NOMO-1 (cell line): ENCODE results near the gene RASAL3.
A peak's percentile ranks its signal among the peaks of the same experiment; 100 is the strongest.
"Not testable (repeated sequence)": the region's sequence is repeated elsewhere in the genome, so short reads cannot be mapped to it uniquely, and the experiment has no call there.

Experiments used
- DNase-seq, 2 experiments: peaks; one replicate each; lab custom pipeline; 2025; ENCODE audit not compliant: unreplicated experiment in 2 of 2; lab: John Stamatoyannopoulos, UW

Gene RASAL3

DNA sequence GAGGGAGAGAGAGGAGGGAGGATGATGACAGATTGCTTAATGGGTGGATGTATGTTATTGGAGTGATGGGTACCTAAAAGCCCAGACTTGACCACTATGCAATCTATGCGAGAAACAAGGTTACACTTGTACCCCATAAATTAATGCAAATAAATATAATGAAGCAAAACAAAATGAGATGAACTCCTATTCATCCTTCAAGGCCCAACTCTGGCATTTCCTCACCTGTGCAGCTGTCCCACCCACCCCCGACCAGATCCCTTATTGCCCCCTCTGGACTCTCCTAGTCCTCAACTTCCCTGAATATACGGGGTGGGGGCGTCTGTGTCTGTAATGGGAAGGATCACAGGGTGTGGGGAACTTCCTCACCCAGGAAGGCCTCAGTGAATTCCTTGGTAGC lies 10.8 kb upstream of the RASAL3 start:
- DNase-seq: no peak

DNA sequence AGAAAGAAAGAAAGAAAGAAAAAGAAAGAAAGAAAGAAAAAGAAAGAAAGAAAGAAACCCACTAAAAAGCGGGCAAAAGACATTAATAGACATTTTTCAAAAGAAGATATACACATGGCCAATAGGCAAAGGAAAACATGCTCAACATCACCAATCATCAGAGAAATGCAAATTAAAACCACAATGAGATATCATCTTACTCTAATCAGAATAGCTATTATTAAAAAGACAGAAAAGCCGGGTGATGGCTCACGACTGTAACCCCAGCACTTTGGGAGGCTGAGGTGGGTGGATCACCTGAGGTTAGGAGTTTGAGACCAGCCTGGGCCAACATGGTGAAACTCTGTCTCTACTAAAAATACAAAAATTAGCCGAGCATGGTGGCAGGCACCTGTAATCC lies 9.5 kb upstream of the RASAL3 start:
- DNase-seq: not testable (repeated sequence)

DNA sequence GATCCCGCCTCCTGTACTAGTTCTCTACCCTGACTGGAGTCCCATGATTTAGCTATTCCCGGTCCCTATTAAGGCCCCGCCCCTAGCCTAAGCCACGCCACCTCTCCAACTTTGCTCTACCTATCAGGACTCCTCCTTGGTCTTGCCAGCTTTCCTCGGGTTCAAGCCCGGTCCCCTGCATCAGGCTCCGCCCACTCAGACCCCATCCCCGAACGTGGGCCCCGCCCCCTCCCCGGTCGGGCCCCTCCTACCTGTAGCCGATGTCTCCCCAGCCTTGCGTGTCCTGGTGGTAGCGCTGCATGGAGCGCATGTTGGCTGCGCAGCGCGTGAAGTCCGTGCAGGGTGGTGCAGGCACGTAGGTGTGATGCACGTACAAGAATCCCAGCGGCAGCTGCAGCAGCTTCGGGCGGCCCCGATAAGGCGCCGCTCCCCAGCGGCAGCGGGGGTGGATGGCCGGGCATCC lies 7.3 kb upstream of the RASAL3 start:
- DNase-seq: no peak

DNA sequence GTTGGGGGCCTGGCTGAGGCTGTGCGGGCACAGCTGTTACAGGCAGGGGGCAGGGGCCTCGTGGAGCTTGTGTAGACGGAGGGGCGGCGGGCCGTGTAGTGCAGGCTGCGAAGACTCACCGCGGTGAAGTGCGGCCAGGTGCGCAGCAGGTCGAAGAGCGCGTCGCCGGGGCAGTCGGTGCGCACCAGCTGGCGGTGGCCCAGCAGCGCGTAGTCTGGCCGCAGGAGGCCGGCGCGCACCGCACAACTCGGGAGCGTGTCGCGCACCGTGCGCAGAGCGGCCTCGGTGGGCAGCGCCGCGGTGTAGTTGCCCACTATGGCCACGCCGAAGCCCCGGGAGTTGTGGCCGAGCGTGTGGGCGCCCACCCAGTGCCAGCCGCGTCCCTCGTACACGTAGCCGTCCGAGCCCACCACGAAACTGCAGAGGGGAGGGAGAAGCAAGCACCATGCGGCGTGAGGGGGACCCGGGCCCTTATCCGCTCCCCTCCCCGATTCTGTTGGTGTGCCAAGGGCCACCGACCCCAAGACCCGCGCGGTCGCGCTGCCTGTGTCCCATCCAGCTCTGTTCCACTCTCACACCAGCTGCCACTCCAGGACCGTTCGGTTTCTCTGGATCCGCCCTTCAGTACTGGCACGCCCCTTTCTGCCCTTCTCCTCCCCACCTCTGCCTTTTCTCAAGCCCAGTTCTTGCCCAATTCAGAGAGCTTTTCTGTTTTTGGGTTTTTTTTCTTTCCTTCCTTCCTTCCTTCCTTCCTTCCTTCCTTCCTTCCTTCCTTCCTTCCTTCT lies 5.4 kb upstream of the RASAL3 start:
- DNase-seq: peak; percentile 19 to 30

DNA sequence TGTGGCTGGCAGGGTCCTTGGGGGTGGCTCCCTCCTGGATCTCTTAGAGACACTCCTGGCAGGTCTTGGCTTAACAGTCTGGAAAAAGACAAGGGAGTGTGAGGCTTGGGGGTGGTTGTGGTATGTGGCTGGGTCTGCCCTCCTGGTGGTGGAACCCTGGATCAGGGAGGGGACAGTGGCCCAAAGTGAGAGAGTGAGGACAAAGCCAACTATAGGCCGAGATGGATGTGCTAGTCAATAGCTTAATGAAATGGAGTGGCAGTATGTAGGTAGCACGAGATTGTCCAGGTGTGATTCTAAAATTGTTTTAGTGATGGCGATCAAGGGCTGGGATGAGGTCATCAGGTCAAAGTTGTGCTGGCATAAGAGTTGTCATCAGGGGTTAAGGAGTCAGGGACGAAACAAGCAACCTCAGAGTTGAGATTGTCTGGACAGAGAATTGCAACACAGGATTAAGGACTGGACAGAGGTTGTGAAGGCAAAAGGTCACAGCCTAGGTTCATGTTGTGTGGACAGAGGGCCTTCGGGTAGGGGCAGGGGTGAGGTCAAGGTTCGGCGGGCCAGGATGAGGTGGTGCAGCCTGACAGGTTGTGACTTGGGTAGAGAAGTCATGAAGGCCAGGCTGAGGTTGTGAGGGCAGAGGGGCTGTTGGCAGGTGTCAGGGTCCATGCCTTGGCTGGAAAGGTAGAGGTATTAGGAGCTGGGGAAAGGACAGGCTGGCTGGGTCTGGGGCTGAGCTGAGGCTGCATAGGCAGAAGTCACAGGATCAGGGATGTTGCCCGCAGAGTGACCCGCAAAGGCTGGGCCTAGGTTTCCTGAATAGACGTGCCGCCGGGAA lies 4.5 kb upstream of the RASAL3 start:
- no peak for DNase-seq

DNA sequence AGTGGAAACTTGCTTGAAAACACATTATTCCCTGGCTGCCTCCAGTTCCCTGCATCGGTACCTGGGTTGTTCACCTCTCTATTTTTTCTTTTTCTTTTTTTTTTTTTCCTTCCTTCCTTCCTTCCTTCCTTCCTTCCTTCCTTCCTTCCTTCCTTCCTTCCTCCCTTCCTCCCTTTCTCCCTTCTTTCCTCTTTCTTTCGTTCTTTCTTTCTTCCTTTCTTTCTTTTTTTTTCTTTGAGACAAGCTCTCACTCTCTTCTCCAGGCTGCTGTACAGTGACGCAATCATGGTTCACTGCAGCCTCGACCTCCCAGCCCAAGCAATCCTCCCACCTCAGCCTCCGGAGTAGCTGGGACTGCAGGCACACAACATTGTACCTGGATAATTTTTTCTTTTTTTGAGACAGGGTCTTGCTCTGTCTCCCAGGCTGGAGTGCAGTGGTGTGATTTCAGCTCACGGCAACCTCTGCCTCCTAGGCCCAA lies 3.4 kb upstream of the RASAL3 start:
- no peak for DNase-seq

DNA sequence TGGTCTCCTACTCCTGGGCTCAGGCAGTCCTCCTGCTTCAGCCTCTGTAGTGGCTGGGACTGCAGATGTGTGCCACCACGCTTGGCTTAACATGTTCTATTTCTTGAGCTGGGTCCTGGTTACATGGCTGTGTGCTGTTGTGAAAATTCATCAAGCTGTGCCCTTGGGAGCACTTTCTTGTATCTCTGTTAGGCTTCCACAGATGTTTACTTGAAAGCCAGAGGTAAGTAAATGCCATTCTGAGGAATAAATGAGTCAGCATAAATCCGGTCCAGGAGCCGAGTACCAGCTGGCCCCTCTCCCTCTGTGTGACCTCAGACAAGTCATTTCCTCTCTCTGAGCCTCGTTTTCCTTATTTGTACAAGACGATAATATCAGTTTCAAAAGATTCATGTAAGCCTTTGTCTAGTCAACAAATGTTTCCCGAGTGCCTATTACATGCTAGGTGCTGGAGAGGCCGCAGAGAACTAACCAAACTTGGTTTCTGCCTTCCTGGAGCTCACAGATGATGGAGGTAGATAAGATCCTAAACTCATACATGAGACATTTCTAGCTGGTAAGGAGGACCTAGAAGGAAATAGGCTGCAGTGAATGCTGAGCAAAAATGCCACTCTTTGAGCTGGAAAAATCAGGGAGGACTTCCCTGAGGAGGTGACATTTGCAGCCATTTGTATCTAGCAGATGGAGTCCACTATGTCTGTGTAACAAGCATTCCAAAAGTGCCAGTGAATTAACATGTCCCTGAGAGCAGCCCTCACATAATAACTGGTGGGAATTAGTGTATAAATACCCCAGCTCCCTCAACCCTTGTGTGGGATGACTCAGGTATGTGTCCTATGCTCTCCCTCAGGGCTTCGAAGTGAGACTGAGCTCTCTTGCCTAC lies 2.7 kb upstream of the RASAL3 start:
- peak in 1 of 2 experiments; percentile 11 for DNase-seq

DNA sequence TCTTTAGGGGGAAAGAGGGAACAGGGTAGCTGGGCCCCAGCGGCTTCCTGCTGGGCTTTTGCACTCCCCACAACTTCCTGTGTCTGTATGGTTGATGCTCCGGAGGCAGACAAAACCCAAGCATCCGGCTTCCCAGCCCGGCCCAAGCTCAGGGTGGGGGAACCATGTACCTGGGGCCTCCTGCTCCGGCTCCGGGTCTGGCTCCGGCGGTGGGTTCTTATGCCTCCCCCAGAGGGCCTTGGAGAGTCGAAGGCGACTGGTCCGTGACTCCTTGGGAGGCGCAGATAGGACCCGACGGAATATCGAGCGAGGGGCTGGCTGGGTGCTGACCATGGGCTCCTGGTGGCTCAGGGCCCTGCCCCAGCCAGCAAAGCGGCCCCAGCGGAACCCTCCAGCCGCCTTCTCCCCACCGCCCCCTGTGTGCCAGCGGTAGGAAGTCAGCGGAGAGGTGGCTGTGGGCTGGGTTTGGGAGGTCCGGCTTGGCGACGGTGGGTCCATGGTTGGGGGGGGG lies 428 bp downstream of the RASAL3 start:
- DNase-seq: peak; percentile 65 to 85

DNA sequence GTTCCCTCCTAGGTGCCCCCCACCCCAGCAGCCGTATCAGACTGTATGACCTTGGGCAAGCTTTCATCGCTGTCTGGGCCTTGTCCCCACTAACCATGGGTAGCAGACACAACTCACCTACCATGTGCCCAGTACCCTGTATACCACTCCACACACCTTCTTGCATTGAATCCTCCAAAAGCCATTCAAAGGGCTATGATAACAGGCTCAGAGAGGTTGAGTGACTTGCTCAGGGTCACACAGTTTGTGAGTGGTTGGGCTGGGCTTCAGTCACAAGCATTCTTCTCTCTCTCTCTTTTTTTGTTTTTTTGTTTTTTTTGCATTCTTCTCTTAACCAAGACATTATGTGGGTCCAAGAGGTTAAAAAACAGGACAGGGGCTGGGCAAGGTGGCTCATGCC lies 2.6 kb downstream of the RASAL3 start:
- DNase-seq: no peak

DNA sequence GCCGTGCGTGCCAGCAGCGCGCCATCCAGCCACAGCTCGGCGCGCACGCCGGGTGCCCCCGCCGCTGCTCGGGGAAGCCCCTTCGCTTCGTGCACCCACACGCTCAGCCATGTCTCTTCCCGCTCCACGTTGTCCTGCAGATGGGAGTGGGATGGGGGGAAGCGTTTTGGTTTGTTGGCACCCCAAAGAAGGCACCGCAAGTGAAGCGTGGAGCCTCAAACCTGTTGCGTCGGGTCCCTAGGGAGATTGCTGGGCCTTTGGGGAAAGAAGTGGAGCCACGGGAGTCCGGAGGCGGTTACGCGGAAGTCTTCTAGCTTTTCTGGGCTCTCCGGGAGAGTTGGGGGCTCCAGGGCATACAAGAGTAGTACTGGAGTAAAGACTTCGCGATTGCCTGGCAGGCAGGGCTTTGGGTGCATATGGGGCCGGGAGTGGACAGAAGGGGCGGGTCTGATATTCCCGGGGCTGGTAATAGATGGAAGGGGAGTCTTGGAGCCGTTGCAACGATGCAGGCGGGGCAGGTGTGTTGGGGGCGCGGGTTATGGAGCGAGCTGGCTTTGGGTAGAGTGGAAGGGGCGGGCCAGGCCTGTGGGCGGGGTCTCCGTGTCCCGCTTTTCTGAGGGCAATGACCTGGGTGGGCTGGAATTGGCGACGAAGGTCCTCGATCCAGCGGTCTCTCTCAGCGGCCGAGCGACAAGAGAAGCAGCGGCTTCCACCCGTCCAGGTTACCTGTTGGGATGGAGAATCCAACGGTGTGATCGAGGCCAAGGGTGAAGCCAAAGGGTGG lies 6.5 kb downstream of the RASAL3 start:
- no peak for DNase-seq

DNA sequence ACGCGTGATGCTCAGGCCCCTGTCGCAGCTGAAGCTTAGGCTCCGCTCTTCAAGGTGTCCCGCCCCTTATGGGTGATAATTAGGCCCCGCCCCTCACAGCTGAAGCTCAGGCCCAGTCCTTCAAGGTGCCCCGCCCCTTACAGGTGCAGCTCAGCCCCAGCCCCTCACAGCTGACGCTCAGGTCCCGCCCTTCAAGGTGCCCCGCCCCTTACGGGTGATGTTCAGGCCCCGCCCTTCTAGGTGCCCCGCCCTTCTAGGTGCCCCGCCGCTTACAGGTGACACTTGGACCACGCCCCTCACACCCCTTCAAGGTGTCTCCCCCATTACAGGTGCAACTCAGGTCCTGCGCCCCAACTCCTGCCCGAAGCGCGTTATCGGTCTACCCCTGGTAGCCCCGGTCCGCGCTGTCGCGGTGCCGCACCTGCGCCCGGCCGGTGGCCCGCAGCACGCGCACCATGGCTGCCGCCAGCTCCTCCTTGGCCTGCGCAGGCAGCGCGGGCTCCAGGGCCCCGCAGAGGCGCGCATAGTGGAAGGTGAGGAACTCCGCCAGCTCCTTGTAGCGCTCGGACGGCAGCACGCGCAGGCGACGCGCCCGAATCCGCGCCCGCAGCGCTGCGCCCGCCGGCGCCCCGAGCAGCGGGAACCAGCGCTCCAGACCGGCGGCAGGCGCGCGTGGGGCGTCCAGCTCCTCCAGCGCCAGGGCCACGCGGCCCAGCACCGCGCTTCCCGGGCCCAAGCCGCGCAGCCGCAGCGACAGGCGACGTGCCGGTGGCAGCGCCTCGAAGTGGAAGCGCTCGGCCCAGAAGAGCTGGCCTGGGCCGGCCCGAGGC lies 7.3 kb downstream of the RASAL3 start:
- DNase-seq: no peak

DNA sequence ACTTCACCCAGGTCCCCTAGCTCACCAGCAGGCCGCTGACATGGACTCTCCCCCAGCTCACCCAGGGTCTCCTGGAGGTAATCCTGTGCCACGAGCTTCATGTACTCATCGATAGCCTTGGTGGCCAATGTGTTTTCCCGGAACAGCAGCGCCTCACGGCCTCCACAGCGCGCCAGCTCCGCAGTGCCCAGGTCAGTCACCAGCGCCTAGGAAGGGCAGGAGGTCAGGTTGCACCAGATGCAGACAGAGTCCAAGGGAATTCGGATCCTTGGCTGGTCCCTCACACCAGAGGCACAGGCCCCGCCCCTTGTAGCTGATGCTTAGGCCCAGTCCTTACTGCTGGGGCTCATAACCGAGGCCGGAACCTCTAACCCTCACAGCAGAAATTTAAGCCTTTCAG lies 7.9 kb downstream of the RASAL3 start:
- DNase-seq: no peak

DNA sequence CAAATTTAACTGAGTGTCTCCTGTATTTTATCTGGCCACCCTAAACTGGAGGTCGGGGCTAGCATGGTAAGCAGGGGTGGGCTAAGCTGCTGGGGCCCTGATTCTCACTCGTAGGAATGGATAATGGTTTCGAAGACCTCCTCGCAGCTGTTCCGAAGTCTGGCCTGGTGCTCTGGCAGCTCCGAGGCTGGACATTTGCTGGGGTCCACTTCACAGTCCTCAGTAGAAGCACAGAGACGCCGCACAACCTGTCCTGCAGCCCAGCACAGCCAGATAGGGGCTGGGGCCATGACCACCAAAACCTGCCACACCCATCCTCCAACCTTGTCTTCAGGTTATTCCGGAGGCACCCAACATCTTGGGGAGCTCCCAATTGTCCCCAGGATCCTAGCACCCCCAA lies 8.3 kb downstream of the RASAL3 start:
- no peak for DNase-seq

DNA sequence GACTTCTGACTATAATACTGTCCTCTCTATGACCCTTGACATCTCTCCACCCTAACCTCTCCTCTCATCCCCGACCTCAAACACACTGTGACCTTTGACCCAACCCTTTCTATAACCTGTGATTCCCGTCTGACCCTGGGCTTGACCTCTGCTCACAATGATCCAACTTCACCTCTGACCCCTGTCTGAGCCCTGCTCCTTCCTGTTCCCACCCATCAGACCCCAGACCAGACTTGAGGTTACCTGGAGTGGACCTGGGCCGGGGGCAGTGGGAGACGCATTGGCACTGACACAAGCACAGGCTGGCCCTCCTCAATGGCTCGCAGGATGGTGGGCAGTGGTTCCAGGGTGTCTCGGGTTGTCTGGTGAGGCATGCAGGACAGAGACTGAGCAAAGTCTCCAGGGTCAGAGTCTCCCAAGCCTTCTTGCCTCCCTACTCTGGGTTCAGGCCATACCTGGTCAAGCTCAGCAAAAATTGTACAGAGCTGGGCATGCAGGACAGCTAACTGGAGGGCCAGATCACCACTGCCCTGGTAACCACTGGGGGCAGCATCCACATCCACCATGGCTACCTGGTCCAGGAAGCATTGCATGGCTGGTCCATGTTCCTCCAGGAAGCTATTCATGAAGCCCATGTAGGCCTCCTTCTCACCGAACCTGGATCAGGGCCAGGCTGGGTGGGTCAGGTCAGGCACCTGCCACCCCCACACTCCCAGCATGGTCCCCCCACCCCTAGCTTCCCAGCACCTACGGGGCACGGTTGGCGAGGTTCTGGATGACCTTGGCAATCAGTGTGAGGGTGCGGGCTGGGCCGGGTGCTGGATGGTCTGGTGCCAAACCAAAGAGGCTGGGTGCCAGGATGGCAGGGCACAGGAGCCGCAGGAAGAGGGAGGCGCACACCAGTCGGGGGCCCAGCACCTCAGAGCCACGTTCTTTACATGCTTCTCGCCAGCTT lies 10.2 kb downstream of the RASAL3 start:
- DNase-seq: no peak

DNA sequence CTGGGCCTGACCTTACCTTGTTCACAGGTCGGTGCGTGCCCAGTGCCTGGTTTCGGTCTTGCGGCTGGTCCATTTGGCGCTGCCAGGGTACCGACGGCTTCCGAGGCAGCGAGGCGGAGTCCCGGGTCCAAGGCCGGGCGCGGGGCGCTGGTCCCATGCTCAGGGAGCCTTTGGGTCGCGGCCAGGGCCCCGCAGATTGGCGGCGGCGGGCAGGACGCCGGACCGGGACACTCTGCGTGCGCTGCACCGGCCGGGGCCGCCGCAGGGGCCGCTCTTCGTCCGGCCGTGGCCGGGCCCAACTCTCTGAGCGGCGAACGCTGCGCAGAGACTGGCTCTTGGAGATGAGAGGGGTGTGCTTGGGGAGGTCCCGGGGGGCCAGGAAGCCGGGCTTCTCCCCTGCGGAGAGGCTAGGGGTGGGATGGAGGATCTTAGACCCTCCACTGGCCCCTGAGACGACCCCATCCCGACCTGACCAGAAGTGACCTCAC lies 11.2 kb downstream of the RASAL3 start:
- DNase-seq: no peak

DNA sequence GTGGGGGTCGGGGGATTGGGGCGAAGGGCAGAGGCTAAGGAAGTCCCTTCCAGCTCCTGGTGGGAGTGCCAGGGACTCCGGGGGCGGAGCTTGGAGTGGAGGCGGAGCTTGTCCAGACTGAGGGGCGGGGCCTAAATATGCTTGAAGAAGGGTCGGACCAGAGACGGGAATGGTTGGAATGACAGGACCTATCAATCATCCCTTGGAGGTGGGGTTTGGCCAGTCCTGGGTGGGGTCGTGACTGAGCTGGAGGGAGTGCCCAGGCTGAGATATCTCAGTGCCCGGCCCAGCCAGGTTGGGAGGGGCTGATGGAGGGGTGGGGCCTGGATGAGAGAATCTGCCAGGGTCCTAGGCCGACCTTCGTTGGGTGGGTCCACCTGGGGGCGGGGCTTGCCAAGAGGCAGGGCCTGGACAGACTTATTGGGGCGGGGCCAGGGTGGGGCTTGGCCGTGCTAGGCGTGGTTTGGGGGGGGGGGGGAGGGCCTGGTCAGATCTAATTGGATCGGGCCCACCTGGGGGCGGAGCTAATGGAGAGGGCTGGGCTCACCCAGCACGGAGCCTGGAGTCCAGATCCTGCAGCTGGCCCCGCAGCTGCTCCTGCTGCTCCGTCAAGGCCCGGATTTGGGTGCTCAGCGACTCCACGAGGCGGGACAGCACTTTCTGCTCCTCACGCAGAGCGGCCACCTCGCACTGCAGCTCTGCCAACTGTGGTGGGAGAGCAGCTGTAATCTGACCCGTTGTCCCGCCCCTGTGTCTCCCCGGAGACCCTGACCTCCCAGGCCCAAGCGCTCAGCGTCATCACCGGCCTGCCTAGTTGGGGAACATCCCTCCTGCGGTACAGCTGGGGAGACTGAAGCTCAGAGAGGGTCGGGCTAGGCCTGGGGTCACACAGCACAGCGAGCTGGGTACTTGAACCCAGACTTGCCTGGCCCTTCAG lies 12.0 kb downstream of the RASAL3 start:
- DNase-seq: no peak

DNA sequence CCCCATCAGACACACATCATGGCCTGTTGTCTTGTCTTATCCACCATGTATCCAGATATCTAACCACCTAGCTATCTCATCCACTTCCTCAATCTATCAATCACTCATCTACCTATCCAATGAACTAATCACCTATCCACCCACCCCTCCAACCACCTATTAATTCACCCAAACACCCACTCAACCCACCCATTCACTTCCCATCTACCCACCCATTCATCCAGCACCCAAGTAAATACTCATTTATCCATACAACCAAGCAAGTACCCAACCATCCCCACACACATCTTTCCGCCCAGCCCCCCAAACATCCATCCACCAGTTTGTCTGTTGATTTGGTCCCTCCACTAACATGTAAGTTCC lies 13.8 kb downstream of the RASAL3 start:
- DNase-seq: no peak
